Colonic mucosa (tissue), 4 donors: ENCODE measurements around the gene SIGLEC1. TPM values are rescaled to one million over a fixed set of nuclear protein-coding genes. Genes with fewer than 3 reads are reported as not detected.

ENCODE experiments used
- DNase-seq: peaks from one replicate; pipeline ENCODE4 v3.0.0-alpha.2; 2020
- H3K27ac ChIP-seq: fragments of 200-600 bp; one replicate; pipeline ENCODE4 v1.8.0; 2021
- H3K27me3 ChIP-seq: fragments of 200-600 bp; one replicate; pipeline ENCODE4 v1.8.0; 2021
- H3K36me3 ChIP-seq: fragments of 200-600 bp; one replicate; pipeline ENCODE4 v1.8.0; 2021
- H3K4me1 ChIP-seq: fragments of 200-600 bp; one replicate; pipeline ENCODE4 v1.8.0; 2021; ENCODE audit warnings: mild to moderate bottlenecking
- H3K4me3 ChIP-seq: fragments of 200-600 bp; one replicate; pipeline ENCODE4 v1.8.0; 2021
- H3K9ac ChIP-seq, 2 donors: one replicate each; pipeline ENCODE4 v1.7.0; 2013; ENCODE audit warnings: control low read depth in 2 of 2, low read depth in 2 of 2, low read length in 2 of 2
- H3K9me3 ChIP-seq: fragments of 200-600 bp; one replicate; pipeline ENCODE4 v1.8.0; 2021
- CTCF ChIP-seq: fragments of 200-600 bp; IDR thresholded peaks from one replicate; pipeline ENCODE4 v1.8.0; 2022; ENCODE audit warnings: antibody characterized with exemption, mild to moderate bottlenecking
- intact Hi-C: fragments of 100-400 bp; cut with DNase I; formaldehyde crosslinking; loops from one replicate; pipeline ENCODE4 v1.14.1; 2022
- total RNA-seq, 2 donors: library from RNA; stranded (reverse); fragmentation: NEBNext Ultra II Directional in 1 of 2; extraction: Animal tissue kit (Norgen Biotek cat#: 25700) in 1 of 2; gene quantifications; one replicate each; pipeline ENCODE4 v1.2.1, GENCODE V29; 2021
- donor health status: healthy.
- donor health status: DM: no; HTN: no; CAD: no.
- donor health status: DM: no; HTN: no; CAD: no.

Gene SIGLEC1
- total RNA-seq: 1 to 10 TPM; 2.5 to 4.6 TPM

- Histone ChIP-seq H3K27ac (no peak within 1 kb of the TSS), H3K27me3 (no peaks in the 10 kb centered on the region), H3K9ac (no peak within 1 kb of the TSS), H3K36me3 (no peaks in the 10 kb centered on the region), H3K9me3 (no peaks in the 10 kb centered on the region), H3K4me3 (no peak within 1 kb of the TSS), H3K4me1 (no peaks in the 10 kb centered on the region)
- TF ChIP-seq CTCF: no peak
- peak; percentile 43 for DNase-seq
- intact Hi-C loops: no loop called here
Measured at GRCh38 chr20:3712279-3712873, at the start of gene SIGLEC1. SIGLEC1 (minus strand) TSS chr20:3712600; CDS start chr20:3707128, 5,472 bp downstream.

GRCh38 chr20:3760655-3761348, 48.4 kb upstream of the SIGLEC1 start:
- TF ChIP-seq CTCF: no peak
- Histone ChIP-seq H3K27me3 (no peaks in the 10 kb centered on the region), H3K9me3 (no peaks in the 10 kb centered on the region), H3K36me3 (no peaks in the 10 kb centered on the region), H3K4me3 (no peak overlapping the region), H3K27ac (no peak overlapping the region), H3K9ac (no peak overlapping the region), H3K4me1 (no peaks in the 10 kb centered on the region)
- intact Hi-C loops: no loop called here
- DNase-seq: no peak

GRCh38 chr20:3759884-3760283, 47.5 kb upstream of the SIGLEC1 start:
- Histone ChIP-seq H3K4me3 (no peak overlapping the region), H3K4me1 (no peaks in the 10 kb centered on the region), H3K27ac (no peak overlapping the region), H3K9ac (no peak overlapping the region), H3K36me3 (no peaks in the 10 kb centered on the region), H3K27me3 (no peaks in the 10 kb centered on the region), H3K9me3 (no peaks in the 10 kb centered on the region)
- TF ChIP-seq CTCF: no peak
- no peak for DNase-seq
- intact Hi-C loops: no loop called here

- no peak for TF ChIP-seq CTCF
- no peak for DNase-seq
- Histone ChIP-seq H3K4me1 (no peaks in the 10 kb centered on the region), H3K27me3 (no peaks in the 10 kb centered on the region), H3K27ac (no peak overlapping the region), H3K9ac (no peak overlapping the region), H3K36me3 (no peaks in the 10 kb centered on the region), H3K4me3 (no peak overlapping the region), H3K9me3 (no peaks in the 10 kb centered on the region)
- intact Hi-C loops: no loop called here
Measured at GRCh38 chr20:3759316-3759823, 47.0 kb upstream of the SIGLEC1 start.

GRCh38 chr20:3758566-3758965, 46.2 kb upstream of the SIGLEC1 start:
- no peak for DNase-seq
- H3K4me1 ChIP-seq: no peaks in the 10 kb centered on the region
- H3K9ac ChIP-seq: no peak overlapping the region
- no peak overlapping the region for H3K4me3 ChIP-seq
- H3K36me3 ChIP-seq: no peaks in the 10 kb centered on the region
- no peak overlapping the region for H3K27ac ChIP-seq
- TF ChIP-seq CTCF: no peak
- no peaks in the 10 kb centered on the region for H3K27me3 ChIP-seq
- H3K9me3 ChIP-seq: no peaks in the 10 kb centered on the region
- intact Hi-C loops: no loop called here
